CD4-positive, alpha-beta T cell treated with Interleukin-17A for 4 hours (primary cell): ENCODE results near the gene CEACAM5.
A peak's percentile ranks its signal among the peaks of the same experiment; 100 is the strongest.
"Not testable (repeated sequence)": the region's sequence is repeated elsewhere in the genome, so short reads cannot be mapped to it uniquely, and the experiment has no call there.

ENCODE experiments used
- DNase-seq: peaks from one replicate; pipeline ENCODE4 v3.0.0-alpha.2; 2020; ENCODE audit warnings: mixed read lengths

Gene CEACAM5

GRCh38 chr19:41700381-41701195, 7.8 kb upstream of the CEACAM5 start:
- no peak for DNase-seq

- DNase-seq = no peak
Measured at GRCh38 chr19:41701401-41702075, 6.9 kb upstream of the CEACAM5 start.

- no peak for DNase-seq
Measured at GRCh38 chr19:41702171-41702651, 6.2 kb upstream of the CEACAM5 start.

- DNase-seq = no peak
Measured at GRCh38 chr19:41703602-41704293, 4.7 kb upstream of the CEACAM5 start.

GRCh38 chr19:41705393-41706174, 2.8 kb upstream of the CEACAM5 start:
- peak; percentile 41 for DNase-seq

GRCh38 chr19:41706741-41707501, 1.5 kb upstream of the CEACAM5 start:
- peak; percentile 75 for DNase-seq

GRCh38 chr19:41707502-41707812, 969 bp upstream of the CEACAM5 start:
- DNase-seq = no peak

- no peak for DNase-seq
Measured at GRCh38 chr19:41707871-41708371, 505 bp upstream of the CEACAM5 start.

GRCh38 chr19:41709516-41709915, 1.1 kb downstream of the CEACAM5 start:
- DNase-seq = not testable (repeated sequence)

GRCh38 chr19:41709951-41710645, 1.7 kb downstream of the CEACAM5 start:
- no peak for DNase-seq

GRCh38 chr19:41711376-41712261, 3.2 kb downstream of the CEACAM5 start:
- no peak for DNase-seq

GRCh38 chr19:41714598-41714997, 6.2 kb downstream of the CEACAM5 start:
- DNase-seq = no peak

- DNase-seq = no peak
Measured at GRCh38 chr19:41718761-41719160, 10.3 kb downstream of the CEACAM5 start.

GRCh38 chr19:41720103-41720502, 11.7 kb downstream of the CEACAM5 start:
- DNase-seq = no peak

- no peak for DNase-seq
Measured at GRCh38 chr19:41726493-41726892, 18.1 kb downstream of the CEACAM5 start.

- no peak for DNase-seq
Measured at GRCh38 chr19:41734156-41734555, 25.7 kb downstream of the CEACAM5 start.

GRCh38 chr19:41734585-41734984, 26.2 kb downstream of the CEACAM5 start:
- DNase-seq = no peak

GRCh38 chr19:41735071-41735600, 26.7 kb downstream of the CEACAM5 start:
- DNase-seq = no peak

GRCh38 chr19:41739361-41739760, 30.9 kb downstream of the CEACAM5 start:
- DNase-seq = no peak
